ENCODE results near the gene DOK6.

DOK6 gene

GRCh38 chr18:69895066-69896047, 494.7 kb downstream of the DOK6 start:
- no peak for TF ChIP-seq POLR2A (IDR thresholded peaks at IDR 0.05; ENCODE audit: low read depth, low read length)
- FAIRE-seq (no peak), DNase-seq (ENCODE audit: insufficient read length, low spot score) (no peak)

GRCh38 chr18:69897397-69898108, 496.9 kb downstream of the DOK6 start:
- no peak for TF ChIP-seq POLR2A (IDR thresholded peaks at IDR 0.05; ENCODE audit: low read depth, low read length)
- no peak for FAIRE-seq
- DNase-seq (ENCODE audit: insufficient read length, low spot score) = no peak

- TF ChIP-seq POLR2A (IDR thresholded peaks at IDR 0.05; ENCODE audit: low read depth, low read length) = no peak
- FAIRE-seq (no peak), DNase-seq (ENCODE audit: insufficient read length, low spot score) (no peak)
These were observed 497.7 kb downstream of the DOK6 start for GRCh38 chr18:69898241-69898861.
